ENCODE results near the gene KHNYN. TPM values are rescaled to one million over a fixed set of nuclear protein-coding genes. Genes with fewer than 3 reads are reported as not detected.
"Not testable (repeated sequence)": the region's sequence is repeated elsewhere in the genome, so short reads cannot be mapped to it uniquely, and the experiment has no call there.

The KHNYN gene
- total RNA-seq, 1 experiment from 2014 or later, result 53.4 TPM

GRCh38 chr14:24442240-24443052 lies 12.7 kb downstream of the KHNYN start, which contains the start of gene SDR39U1:
SDR39U1 (minus strand) TSS chr14:24442776; CDS start chr14:24442769, 7 bp downstream.
- no peaks in the 10 kb centered on the region for H3K36me3 ChIP-seq (ENCODE audit: low read depth)
- peak within 1 kb of the TSS; percentile 93 for H3K4me2 ChIP-seq
- H3K27me3 ChIP-seq (ENCODE audit: insufficient read depth, low read depth), result no peaks in the 10 kb centered on the region
- ChIA-PET POLR2A (ENCODE audit: unreplicated experiment) (interaction anchor here (0.6 to 1.1 kb wide), 4 partner anchors 109 to 352 kb away, joined by 3 to 6 read pairs (median 4); no protein-coding TSS in a partner anchor), CTCF (interaction anchor here (0.8 to 0.9 kb wide), 2 partner anchors 110 to 200 kb away, joined by 3 read pairs; partner anchors contain the start of gene TINF2)
- peak; percentile 89 to 92 for DNase-seq
- peaks cover 24% of the 10 kb centered on the region for H3F3A ChIP-seq (ENCODE audit: insufficient read depth, low read depth)
- H3K27ac ChIP-seq, result peak within 1 kb of the TSS; percentile 96
- H3K9me3 ChIP-seq (ENCODE audit: insufficient read depth, low read depth), result no peaks in the 10 kb centered on the region
- no peaks in the 10 kb centered on the region for H3K4me1 ChIP-seq (replicated peaks; ENCODE audit: insufficient read depth)
- TF ChIP-seq, protein P1, sequence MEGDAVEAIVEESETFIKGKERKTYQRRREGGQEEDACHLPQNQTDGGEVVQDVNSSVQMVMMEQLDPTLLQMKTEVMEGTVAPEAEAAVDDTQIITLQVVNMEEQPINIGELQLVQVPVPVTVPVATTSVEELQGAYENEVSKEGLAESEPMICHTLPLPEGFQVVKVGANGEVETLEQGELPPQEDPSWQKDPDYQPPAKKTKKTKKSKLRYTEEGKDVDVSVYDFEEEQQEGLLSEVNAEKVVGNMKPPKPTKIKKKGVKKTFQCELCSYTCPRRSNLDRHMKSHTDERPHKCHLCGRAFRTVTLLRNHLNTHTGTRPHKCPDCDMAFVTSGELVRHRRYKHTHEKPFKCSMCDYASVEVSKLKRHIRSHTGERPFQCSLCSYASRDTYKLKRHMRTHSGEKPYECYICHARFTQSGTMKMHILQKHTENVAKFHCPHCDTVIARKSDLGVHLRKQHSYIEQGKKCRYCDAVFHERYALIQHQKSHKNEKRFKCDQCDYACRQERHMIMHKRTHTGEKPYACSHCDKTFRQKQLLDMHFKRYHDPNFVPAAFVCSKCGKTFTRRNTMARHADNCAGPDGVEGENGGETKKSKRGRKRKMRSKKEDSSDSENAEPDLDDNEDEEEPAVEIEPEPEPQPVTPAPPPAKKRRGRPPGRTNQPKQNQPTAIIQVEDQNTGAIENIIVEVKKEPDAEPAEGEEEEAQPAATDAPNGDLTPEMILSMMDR (conservative IDR thresholded peaks at IDR 0.05), result no peak
- TF ChIP-seq EZH2 (IDR thresholded peaks at IDR 0.05; ENCODE audit: low read depth), result no peak
- H3K4me3 ChIP-seq, result peak within 1 kb of the TSS; percentile 86
- H4K20me1 ChIP-seq (ENCODE audit: insufficient read depth), result no peaks in the 10 kb centered on the region
- peak within 1 kb of the TSS; percentile 92 for H2AFZ ChIP-seq
- no peaks in the 10 kb centered on the region for H3K9me2 ChIP-seq (ENCODE audit: insufficient read depth)
- peaks cover 15% of the 10 kb centered on the region; the same call in 1 of the 2 replicates for H3K79me2 ChIP-seq (ENCODE audit: low read depth)
- BruUV-seq (replicated peaks), result no TSS peak
- intact Hi-C loops (cut with micrococcal nuclease; ENCODE audit: unreplicated experiment), result no loop called here

GRCh38 chr14:24443053-24443665 lies 13.4 kb downstream of the KHNYN start:
- no peak for DNase-seq
- Histone ChIP-seq H3K4me1 (replicated peaks; ENCODE audit: insufficient read depth) (no peaks in the 10 kb centered on the region), H4K20me1 (ENCODE audit: insufficient read depth) (no peaks in the 10 kb centered on the region), H3K79me2 (ENCODE audit: low read depth) (peaks cover 15% of the 10 kb centered on the region; the same call in 1 of the 2 replicates), H3K27me3 (ENCODE audit: insufficient read depth, low read depth) (no peaks in the 10 kb centered on the region), H3F3A (ENCODE audit: insufficient read depth, low read depth) (peaks cover 24% of the 10 kb centered on the region), H2AFZ (peak overlapping the region; percentile 92), H3K36me3 (ENCODE audit: low read depth) (no peaks in the 10 kb centered on the region), H3K27ac (peak overlapping the region; percentile 96), H3K4me3 (peak overlapping the region; percentile 86), H3K9me2 (ENCODE audit: insufficient read depth) (no peaks in the 10 kb centered on the region), H3K4me2 (peak overlapping the region; percentile 93), H3K9me3 (ENCODE audit: insufficient read depth, low read depth) (no peaks in the 10 kb centered on the region)
- TSS peak; percentile 67 for BruUV-seq (replicated peaks)
- TF ChIP-seq EZH2 (IDR thresholded peaks at IDR 0.05; ENCODE audit: low read depth), result no peak
- TF ChIP-seq, protein P1 (conservative IDR thresholded peaks at IDR 0.05), result no peak
- intact Hi-C loops (cut with micrococcal nuclease; ENCODE audit: unreplicated experiment), result no loop called here
- ChIA-PET POLR2A (ENCODE audit: unreplicated experiment) (no interaction called here), CTCF (interaction anchor here (0.6 kb wide), 1 partner anchor 1783 kb away, joined by 3 read pairs; no protein-coding TSS in a partner anchor)

DNA sequence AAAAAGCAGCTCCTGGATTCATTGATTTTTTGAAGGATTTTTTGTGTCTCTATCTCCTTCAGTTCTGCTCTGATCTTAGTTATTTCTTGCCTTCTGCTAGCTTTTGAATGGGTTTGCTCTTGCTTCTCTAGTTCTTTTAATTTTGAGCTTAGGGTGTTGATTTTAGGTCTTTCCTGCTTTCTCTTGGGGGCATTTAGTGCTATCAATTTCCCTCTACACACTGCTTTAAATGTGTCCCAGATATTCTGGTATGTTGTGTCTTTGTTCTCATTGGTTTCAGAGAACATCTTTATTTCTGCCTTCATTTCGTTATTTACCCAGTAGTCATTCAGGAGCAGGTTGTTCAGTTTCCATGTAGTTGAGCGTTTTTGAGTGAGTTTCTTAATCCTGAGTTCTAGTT lies 21.1 kb downstream of the KHNYN start:
- H3K79me2 ChIP-seq (ENCODE audit: low read depth); intact Hi-C loops (cut with micrococcal nuclease; ENCODE audit: unreplicated experiment); DNase-seq; POLR2A ChIA-PET (ENCODE audit: unreplicated experiment); BruUV-seq (replicated peaks); H3K27ac ChIP-seq; H3K9me2 ChIP-seq (ENCODE audit: insufficient read depth); H4K20me1 ChIP-seq (ENCODE audit: insufficient read depth); H3K27me3 ChIP-seq (ENCODE audit: insufficient read depth, low read depth); H3K4me2 ChIP-seq; H3K4me3 ChIP-seq; H3K9me3 ChIP-seq (ENCODE audit: insufficient read depth, low read depth); H3F3A ChIP-seq (ENCODE audit: insufficient read depth, low read depth); H2AFZ ChIP-seq; H3K4me1 ChIP-seq (replicated peaks; ENCODE audit: insufficient read depth); CTCF ChIA-PET; H3K36me3 ChIP-seq (ENCODE audit: low read depth): not testable (repeated sequence)
